ENCODE measurements around the gene UBE2E2. TPM values are rescaled to one million over a fixed set of nuclear protein-coding genes. Genes with fewer than 3 reads are reported as not detected.

UBE2E2 gene
- total and polyA plus RNA-seq, 2 experiments from 2014 or later = 140 to 246 TPM

GRCh38 chr3:23244324-23245041 lies 41.4 kb downstream of the UBE2E2 start:
- Histone ChIP-seq H3K4me3 (no peak overlapping the region), H3K4me1 (ENCODE audit: low read depth) (no peaks in the 10 kb centered on the region), H3K27ac (no peak overlapping the region), H3K36me3 (no peaks in the 10 kb centered on the region), H3K27me3 (no peaks in the 10 kb centered on the region), H3K9me3 (ENCODE audit: low read depth) (no peaks in the 10 kb centered on the region)
- no peak for TF ChIP-seq CTCF (IDR thresholded peaks at IDR 0.05; ENCODE audit: low read depth, low read length)
- no peak for DNase-seq (ENCODE audit: low read depth in 1 of 2, low spot score in 1 of 2)

- Histone ChIP-seq H3K4me3 (no peak overlapping the region), H3K4me1 (ENCODE audit: low read depth) (no peaks in the 10 kb centered on the region), H3K9me3 (ENCODE audit: low read depth) (no peaks in the 10 kb centered on the region), H3K27ac (no peak overlapping the region), H3K36me3 (no peaks in the 10 kb centered on the region), H3K27me3 (no peaks in the 10 kb centered on the region)
- no peak for DNase-seq (ENCODE audit: low read depth in 1 of 2, low spot score in 1 of 2)
- TF ChIP-seq CTCF (IDR thresholded peaks at IDR 0.05; ENCODE audit: low read depth, low read length) = no peak
Measured at GRCh38 chr3:23246651-23247050, 43.5 kb downstream of the UBE2E2 start.

- TF ChIP-seq CTCF (IDR thresholded peaks at IDR 0.05; ENCODE audit: low read depth, low read length) = no peak
- H3K4me1 ChIP-seq (ENCODE audit: low read depth) = no peaks in the 10 kb centered on the region
- no peaks in the 10 kb centered on the region for H3K27me3 ChIP-seq
- no peak overlapping the region for H3K4me3 ChIP-seq
- no peaks in the 10 kb centered on the region for H3K36me3 ChIP-seq
- no peak for DNase-seq (ENCODE audit: low read depth in 1 of 2, low spot score in 1 of 2)
- no peaks in the 10 kb centered on the region for H3K9me3 ChIP-seq (ENCODE audit: low read depth)
- H3K27ac ChIP-seq = no peak overlapping the region
Measured at GRCh38 chr3:23248594-23249131, 45.5 kb downstream of the UBE2E2 start.

GRCh38 chr3:23249961-23250360 lies 46.8 kb downstream of the UBE2E2 start:
- DNase-seq (ENCODE audit: low read depth in 1 of 2, low spot score in 1 of 2) = no peak
- Histone ChIP-seq H3K36me3 (no peaks in the 10 kb centered on the region), H3K9me3 (ENCODE audit: low read depth) (no peaks in the 10 kb centered on the region), H3K4me1 (ENCODE audit: low read depth) (no peaks in the 10 kb centered on the region), H3K4me3 (no peak overlapping the region), H3K27ac (no peak overlapping the region), H3K27me3 (no peaks in the 10 kb centered on the region)
- no peak for TF ChIP-seq CTCF (IDR thresholded peaks at IDR 0.05; ENCODE audit: low read depth, low read length)

GRCh38 chr3:23252122-23252521 lies 49.0 kb downstream of the UBE2E2 start:
- Histone ChIP-seq H3K27me3 (no peaks in the 10 kb centered on the region), H3K9me3 (ENCODE audit: low read depth) (no peaks in the 10 kb centered on the region), H3K4me3 (no peak overlapping the region), H3K27ac (no peak overlapping the region), H3K4me1 (ENCODE audit: low read depth) (no peaks in the 10 kb centered on the region), H3K36me3 (no peaks in the 10 kb centered on the region)
- DNase-seq (ENCODE audit: low read depth in 1 of 2, low spot score in 1 of 2) = no peak
- TF ChIP-seq CTCF (IDR thresholded peaks at IDR 0.05; ENCODE audit: low read depth, low read length) = no peak
